AG09319 (cell line): ENCODE data around the gene SEMA4C.

Experiments
- DNase-seq: peaks from one replicate; pipeline ENCODE4 v3.0.0-alpha.2; 2010; ENCODE audit warnings: low read depth; ENCODE audit errors: extremely low read depth
- TF ChIP-seq, protein P1 (sequence below): IDR thresholded peaks from 2 replicates; pipeline ENCODE4 v1.5.1; 2011; ENCODE audit warnings: low read depth, mild to moderate bottlenecking, inconsistent platforms, low read length, moderate library complexity

Gene SEMA4C

GRCh38 chr2:96869822-96870625 lies at the start of gene SEMA4C:
Gene SEMA4C, minus strand, starts transcription at chr2:96870080. Its CDS starts 2,194 bp downstream, at chr2:96867886.
- TF ChIP-seq, protein P1, sequence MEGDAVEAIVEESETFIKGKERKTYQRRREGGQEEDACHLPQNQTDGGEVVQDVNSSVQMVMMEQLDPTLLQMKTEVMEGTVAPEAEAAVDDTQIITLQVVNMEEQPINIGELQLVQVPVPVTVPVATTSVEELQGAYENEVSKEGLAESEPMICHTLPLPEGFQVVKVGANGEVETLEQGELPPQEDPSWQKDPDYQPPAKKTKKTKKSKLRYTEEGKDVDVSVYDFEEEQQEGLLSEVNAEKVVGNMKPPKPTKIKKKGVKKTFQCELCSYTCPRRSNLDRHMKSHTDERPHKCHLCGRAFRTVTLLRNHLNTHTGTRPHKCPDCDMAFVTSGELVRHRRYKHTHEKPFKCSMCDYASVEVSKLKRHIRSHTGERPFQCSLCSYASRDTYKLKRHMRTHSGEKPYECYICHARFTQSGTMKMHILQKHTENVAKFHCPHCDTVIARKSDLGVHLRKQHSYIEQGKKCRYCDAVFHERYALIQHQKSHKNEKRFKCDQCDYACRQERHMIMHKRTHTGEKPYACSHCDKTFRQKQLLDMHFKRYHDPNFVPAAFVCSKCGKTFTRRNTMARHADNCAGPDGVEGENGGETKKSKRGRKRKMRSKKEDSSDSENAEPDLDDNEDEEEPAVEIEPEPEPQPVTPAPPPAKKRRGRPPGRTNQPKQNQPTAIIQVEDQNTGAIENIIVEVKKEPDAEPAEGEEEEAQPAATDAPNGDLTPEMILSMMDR: no peak
- DNase-seq: no peak

DNA sequence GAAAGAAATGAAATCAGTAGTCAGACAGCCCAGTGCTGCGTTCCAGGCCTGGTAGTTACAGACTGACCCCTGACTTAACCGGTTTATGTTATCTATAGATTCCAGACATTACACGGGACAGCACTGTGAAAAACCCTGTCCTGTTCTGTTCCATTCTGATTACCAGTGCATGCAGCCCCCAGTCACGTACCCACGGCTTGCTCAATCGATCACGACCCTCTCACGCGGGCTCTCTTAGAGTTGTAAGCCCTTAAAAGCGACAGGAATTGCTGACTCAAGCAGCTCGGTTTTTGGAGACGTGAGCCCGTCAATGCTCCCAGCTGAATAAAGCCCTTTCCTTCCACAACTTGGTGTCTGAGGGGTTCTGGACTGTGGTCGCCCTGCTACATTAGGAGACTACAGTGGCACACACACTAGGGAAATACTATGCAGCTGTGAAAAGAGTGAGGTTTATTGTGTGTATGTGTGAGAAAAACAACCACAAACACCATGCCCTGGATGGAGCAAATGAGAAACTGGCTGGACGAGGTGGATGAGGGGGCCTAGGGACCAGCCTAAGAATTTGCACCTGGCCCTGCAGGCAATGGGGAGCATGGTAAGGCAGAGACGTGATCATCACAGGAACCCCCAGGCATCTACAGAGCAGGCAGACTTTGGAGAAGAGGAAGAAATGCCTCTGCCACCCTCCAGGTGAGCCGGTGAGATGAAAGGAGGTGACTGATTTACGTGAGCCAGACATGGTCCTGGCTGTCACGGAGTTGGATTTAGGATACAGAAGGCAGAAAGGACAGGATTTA lies 49.1 kb upstream of the SEMA4C start:
- TF ChIP-seq, protein P1: no peak

GRCh38 chr2:96918092-96918753 lies 48.3 kb upstream of the SEMA4C start:
- no peak for DNase-seq

More for the DNA sequence above, 49.1 kb upstream of the SEMA4C start:
- DNase-seq: no peak

DNA sequence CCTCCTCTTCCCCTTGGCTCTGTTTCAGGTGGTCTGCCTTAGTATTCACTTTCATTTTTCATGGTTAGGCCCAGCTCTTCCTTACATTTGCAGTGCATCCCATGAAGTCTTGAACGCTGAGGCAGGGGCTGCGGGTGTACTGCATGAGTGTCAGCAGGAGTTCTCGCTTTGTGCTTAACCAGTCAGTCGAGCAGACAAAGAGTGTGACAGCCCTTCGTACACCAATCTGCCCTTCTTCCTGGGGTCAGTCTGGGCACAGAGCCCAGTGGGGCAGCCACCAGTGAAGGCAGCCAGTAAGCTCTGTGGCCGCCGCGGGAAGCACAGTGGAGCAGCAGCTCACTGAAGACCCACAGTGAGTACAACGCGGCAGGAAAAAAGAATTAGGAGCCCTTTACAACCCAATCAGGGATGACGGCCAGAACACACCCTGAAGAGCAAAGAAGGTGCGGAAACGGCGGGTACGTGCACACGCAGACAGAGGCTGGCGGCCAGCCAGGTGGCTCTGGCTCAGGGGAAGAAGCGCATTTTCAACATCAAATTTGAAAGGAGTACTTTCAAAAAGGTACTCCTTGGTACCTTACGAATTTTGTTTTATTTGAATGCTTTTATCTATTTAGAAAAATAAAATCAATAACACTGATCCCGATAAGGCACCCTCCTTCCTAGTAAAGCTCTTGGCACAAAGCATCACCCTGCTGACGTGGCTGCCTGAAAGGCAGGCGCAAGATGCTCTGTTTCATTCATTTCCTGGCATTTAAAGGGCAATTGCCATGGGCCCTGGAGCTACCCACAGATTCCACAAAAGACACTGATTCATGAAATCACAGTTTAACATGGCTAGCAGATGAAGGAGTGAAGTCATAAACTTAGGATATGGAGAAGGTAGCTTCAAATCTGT lies 47.0 kb upstream of the SEMA4C start:
- DNase-seq: no peak
- TF ChIP-seq, protein P1: no peak

More at GRCh38 chr2:96918092-96918753, 48.3 kb upstream of the SEMA4C start:
- TF ChIP-seq, protein P1: no peak

GRCh38 chr2:96916156-96916630 lies 46.3 kb upstream of the SEMA4C start:
- TF ChIP-seq, protein P1: peak; percentile 21
- DNase-seq: no peak

DNA sequence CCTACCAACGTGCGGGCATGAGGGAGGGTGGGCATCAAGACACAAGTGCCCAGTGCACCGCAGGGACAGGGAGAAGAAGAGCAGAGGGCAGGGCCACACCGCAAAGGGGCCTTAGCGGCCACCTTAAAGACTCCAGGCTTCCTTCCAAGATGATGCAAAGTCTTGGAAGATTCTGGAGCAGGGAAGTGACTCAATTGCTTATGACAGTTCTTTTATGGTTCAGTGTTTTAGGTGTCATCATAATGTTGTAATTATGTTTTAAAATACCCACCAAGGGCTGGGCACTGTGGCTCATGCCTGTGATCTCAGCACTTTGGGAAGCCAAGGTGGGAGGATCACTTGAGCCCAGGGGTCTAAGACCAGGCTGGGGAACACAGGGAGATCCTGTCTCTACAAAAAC lies 44.5 kb upstream of the SEMA4C start:
- DNase-seq: no peak
- TF ChIP-seq, protein P1: no peak
